Activated CD8-positive, alpha-beta T cell treated with anti-CD3 and anti-CD28 coated beads for 36 hours (primary cell): ENCODE results near the gene CLIP1. TPM values are rescaled to one million over a fixed set of nuclear protein-coding genes. Genes with fewer than 3 reads are reported as not detected.
A peak's percentile ranks its signal among the peaks of the same experiment; 100 is the strongest.

Experiments used
- ATAC-seq: fragments of 200-7000 bp; cut with Tn5 transposase; one replicate; pipeline ENCODE4 v1.10.0; 2021; ENCODE audit warnings: mild to moderate bottlenecking, moderate library complexity
- CTCF ChIA-PET: fragments of 350-600 bp; sonication (Branson Sonifier 250); formaldehyde crosslinking; loops from one replicate; lab custom pipeline; 2021; ENCODE audit warnings: antibody characterized with exemption; lab: Charles Lee
- POLR2A ChIA-PET: fragments of 350-600 bp; sonication (Branson Sonifier 250); formaldehyde crosslinking; loops from one replicate; lab custom pipeline; 2021; ENCODE audit warnings: antibody characterized with exemption; lab: Charles Lee
- DNase-seq: peaks from one replicate; pipeline ENCODE4 v3.0.0-alpha.2; 2020
- H3K27ac Mint-ChIP-seq: one replicate; pipeline ENCODE4 v1.8.0; 2021; ENCODE audit warnings: mild to moderate bottlenecking, mixed read lengths
- H3K27me3 Mint-ChIP-seq: one replicate; pipeline ENCODE4 v1.8.0; 2021; ENCODE audit warnings: mixed read lengths
- H3K36me3 Mint-ChIP-seq: one replicate; pipeline ENCODE4 v1.8.0; 2021; ENCODE audit warnings: low read depth, mixed read lengths
- H3K4me1 Mint-ChIP-seq: one replicate; pipeline ENCODE4 v1.8.0; 2021; ENCODE audit warnings: low read depth, mixed read lengths
- H3K4me3 Mint-ChIP-seq: one replicate; pipeline ENCODE4 v1.8.0; 2021; ENCODE audit warnings: mild to moderate bottlenecking, moderate library complexity, mixed read lengths
- H3K9me3 Mint-ChIP-seq: one replicate; pipeline ENCODE4 v1.8.0; 2021; ENCODE audit warnings: mixed read lengths
- CTCF ChIP-seq: fragments of 200-600 bp; IDR thresholded peaks from one replicate; pipeline ENCODE4 v1.8.0; 2022; ENCODE audit warnings: antibody characterized with exemption, mild to moderate bottlenecking
- intact Hi-C: fragments of 100-400 bp; cut with micrococcal nuclease; formaldehyde crosslinking; loops from one replicate; pipeline ENCODE4 v1.10.0; 2022
- total RNA-seq, 2 experiments: library from RNA; stranded (reverse); gene quantifications; one replicate each; pipeline ENCODE4 v1.2.3, GENCODE V29; 2021

CLIP1 gene
- total RNA-seq, 2 experiments from 2014 or later, result 29.4 to 32.4 TPM

GRCh38 chr12:122348505-122348904, 74.0 kb downstream of the CLIP1 start:
- intact Hi-C loops, result no loop called here
- Mint-ChIP-seq H3K36me3 (peaks cover 13% of the 10 kb centered on the region), H3K27ac (no peak overlapping the region), H3K27me3 (no peaks in the 10 kb centered on the region), H3K4me1 (peaks cover 6% of the 10 kb centered on the region), H3K4me3 (no peak overlapping the region), H3K9me3 (no peaks in the 10 kb centered on the region)
- CTCF ChIA-PET, result interaction anchor here (1.3 to 7.0 kb wide), 4 partner anchors 7 to 123 kb away, joined by 4 to 32 read pairs (median 8); no protein-coding TSS in a partner anchor
- DNase-seq (no peak), ATAC-seq (no peak)
- TF ChIP-seq CTCF, result no peak
- POLR2A ChIA-PET, result no interaction called here

GRCh38 chr12:122346054-122346453, 76.4 kb downstream of the CLIP1 start:
- H3K27ac Mint-ChIP-seq, result no peak overlapping the region
- ATAC-seq (no peak), DNase-seq (no peak)
- intact Hi-C loops, result no loop called here
- no peak overlapping the region for H3K4me3 Mint-ChIP-seq
- no peaks in the 10 kb centered on the region for H3K9me3 Mint-ChIP-seq
- no peaks in the 10 kb centered on the region for H3K27me3 Mint-ChIP-seq
- ChIA-PET CTCF (no interaction called here), POLR2A (no interaction called here)
- no peaks in the 10 kb centered on the region for H3K4me1 Mint-ChIP-seq
- peaks cover 8% of the 10 kb centered on the region for H3K36me3 Mint-ChIP-seq
- no peak for TF ChIP-seq CTCF

DNA sequence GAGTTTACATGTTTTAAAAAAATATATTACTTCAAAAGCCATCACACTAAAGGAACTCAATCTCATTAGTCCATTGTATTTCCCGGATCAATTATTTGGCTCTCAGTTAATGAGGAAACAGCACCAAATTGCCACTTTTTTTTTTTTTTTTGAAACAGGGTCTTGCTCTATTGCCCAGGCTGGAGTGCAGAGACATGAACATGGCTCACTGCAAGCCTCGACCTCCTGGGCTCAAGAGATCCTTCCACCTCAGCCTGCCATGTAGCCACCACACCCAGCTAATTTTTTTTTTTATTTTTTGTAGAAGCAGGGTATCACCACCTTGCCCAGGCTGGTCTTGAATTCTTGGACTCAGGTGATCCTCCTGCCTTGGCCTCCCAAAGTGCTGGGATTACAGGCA, 77.4 kb downstream of the CLIP1 start:
- ChIA-PET CTCF (interaction anchor here (1.6 kb wide), 1 partner anchor 11 kb away, joined by 8 read pairs; no protein-coding TSS in a partner anchor), POLR2A (no interaction called here)
- no peaks in the 10 kb centered on the region for H3K9me3 Mint-ChIP-seq
- intact Hi-C loops, result no loop called here
- no peak for DNase-seq
- TF ChIP-seq CTCF, result no peak
- H3K36me3 Mint-ChIP-seq, result peaks cover 6% of the 10 kb centered on the region
- no peaks in the 10 kb centered on the region for H3K27me3 Mint-ChIP-seq
- no peaks in the 10 kb centered on the region for H3K4me1 Mint-ChIP-seq
- no peak for ATAC-seq
- H3K27ac Mint-ChIP-seq, result no peak overlapping the region
- H3K4me3 Mint-ChIP-seq, result no peak overlapping the region

DNA sequence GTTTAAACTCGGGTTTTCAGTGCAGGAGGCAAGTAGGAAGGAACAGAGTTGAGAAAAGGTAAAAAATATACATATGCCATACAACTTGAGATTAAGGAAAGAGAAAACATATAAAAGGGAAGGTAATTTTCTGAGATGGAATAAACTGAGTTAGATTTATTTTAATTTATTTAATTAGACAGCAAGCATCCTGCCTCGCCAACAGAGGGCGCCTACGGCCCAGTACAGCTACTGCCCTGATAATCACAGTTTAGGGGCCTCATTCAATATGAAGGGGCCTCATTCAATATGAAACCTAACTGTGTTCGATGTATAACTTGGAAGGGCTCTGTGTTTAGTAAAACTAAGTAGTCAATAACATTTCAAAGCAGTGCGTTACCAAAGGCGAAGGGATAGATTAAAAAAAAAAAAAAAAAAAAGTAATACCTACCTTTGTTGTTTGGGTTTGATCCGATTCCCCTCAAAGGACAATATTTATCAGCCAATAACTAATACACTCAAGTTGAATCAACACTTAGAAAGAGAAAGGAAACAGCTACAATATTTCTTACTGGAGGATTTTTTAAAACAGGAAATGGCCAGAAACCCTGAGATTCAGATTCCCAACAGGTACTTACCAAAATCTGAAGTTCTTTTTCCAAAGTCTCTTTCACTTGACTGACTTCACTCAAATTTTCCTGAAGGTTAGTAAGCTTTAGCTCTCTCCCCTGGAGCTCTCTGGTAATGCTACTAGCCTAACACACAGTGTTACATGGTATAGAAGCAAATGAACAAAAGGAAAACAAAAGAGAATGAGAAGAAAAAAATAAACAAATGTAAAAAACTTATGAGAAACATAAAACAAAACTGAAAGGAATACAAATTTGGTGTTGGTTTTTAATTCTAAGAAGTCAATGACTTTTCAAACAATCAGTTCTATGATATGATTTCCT, 86.2 kb downstream of the CLIP1 start:
- H3K9me3 Mint-ChIP-seq, result no peaks in the 10 kb centered on the region
- peak; percentile 68 for DNase-seq
- H3K4me3 Mint-ChIP-seq, result no peak overlapping the region
- H3K27ac Mint-ChIP-seq, result peak overlapping the region; percentile 75
- intact Hi-C loops, result no loop called here
- peak; percentile 68 for ATAC-seq
- no peaks in the 10 kb centered on the region for H3K27me3 Mint-ChIP-seq
- H3K36me3 Mint-ChIP-seq, result peaks cover 10% of the 10 kb centered on the region
- H3K4me1 Mint-ChIP-seq, result peaks cover 7% of the 10 kb centered on the region
- TF ChIP-seq CTCF, result peak; percentile 79
- ChIA-PET POLR2A (no interaction called here), CTCF (interaction anchor here (0.6 to 3.6 kb wide), 11 partner anchors 8 to 165 kb away, joined by 3 to 49 read pairs (median 9); no protein-coding TSS in a partner anchor)
